Measurements from ENCODE around the gene DIP2C. TPM values are rescaled to one million over a fixed set of nuclear protein-coding genes. Genes with fewer than 3 reads are reported as not detected.
"Not testable (repeated sequence)": the region's sequence is repeated elsewhere in the genome, so short reads cannot be mapped to it uniquely, and the experiment has no call there.

The DIP2C gene
- total and polyA plus RNA-seq, 3 experiments from 2014 or later, result 0.44 to 1.1 (median 0.55) TPM

DNA sequence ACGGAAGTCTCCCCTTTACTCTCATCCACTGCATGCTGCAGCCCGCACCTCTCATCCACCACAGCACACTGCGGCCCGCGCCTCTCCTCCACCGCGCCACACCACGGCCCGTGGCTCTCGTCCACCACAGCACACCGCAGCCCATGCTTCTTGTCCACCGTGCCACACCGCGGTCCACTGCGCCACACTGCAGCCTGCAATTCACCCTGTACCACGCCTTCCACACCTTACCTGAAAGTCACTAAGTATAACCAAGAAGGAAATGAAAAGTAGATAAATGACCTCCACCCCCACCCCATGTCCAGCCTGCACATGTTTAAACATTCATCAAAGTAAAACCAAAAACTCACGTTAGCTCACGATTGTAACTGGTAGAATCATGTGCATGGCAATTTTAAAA, 176.1 kb downstream of the DIP2C start:
- Mint-ChIP-seq H3K27me3 (peaks cover 9 to 10% of the 10 kb centered on the region in 2 donors), H3K27ac (peak overlapping the region in 3 of 8 donors; percentile 8 to 33 (median 9)), H3K4me3 (peak overlapping the region in 6 of 7 donors; percentile 1 to 80 (median 66)), H3K9me3 (no peaks in the 10 kb centered on the region), H3K4me1 (peaks cover 10 to 29% (median 21%) of the 10 kb centered on the region in 3 donors), H3K36me3 (no peaks in the 10 kb centered on the region)
- H3K27me3 ChIP-seq (ENCODE audit: insufficient read depth, low read length, poor library complexity, severe bottlenecking), result no peaks in the 10 kb centered on the region
- H3K9me3 ChIP-seq (ENCODE audit: low read length), result no peaks in the 10 kb centered on the region
- no peak for DNase-seq
- no peaks in the 10 kb centered on the region for H3K36me3 ChIP-seq (ENCODE audit: insufficient read depth, low read length)
- H3K4me3 ChIP-seq (ENCODE audit: low read length), result no peak overlapping the region
- POLR2A ChIA-PET, result no interaction called here
- H3K27ac ChIP-seq (ENCODE audit: low read depth, low read length), result no peak overlapping the region
- CTCF ChIA-PET, result interaction anchor here (0.6 kb wide), 1 partner anchor 1595 kb away, joined by 3 read pairs; no protein-coding TSS in a partner anchor
- H3K4me1 ChIP-seq (ENCODE audit: insufficient read depth, low read length), result peaks cover 7% of the 10 kb centered on the region

DNA sequence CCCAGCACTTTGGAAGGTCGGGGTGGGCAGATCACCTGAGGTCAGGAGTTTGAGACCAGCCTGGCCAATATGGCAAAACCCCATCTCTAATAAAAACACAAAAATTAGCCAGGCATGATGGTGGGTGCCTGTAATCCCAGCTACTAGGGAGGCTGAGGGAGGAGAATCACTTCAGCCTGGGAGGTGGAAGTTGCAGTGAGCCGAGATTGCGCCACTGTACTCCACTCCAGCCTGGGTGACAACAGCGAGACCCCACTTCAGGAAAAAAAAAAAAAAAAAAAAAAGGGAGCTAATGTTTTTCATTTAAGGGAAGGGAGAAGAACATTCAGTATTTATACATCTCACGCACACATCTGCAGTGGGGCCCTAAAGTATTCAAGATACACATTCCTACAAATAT, 176.8 kb downstream of the DIP2C start:
- H3K4me1 ChIP-seq (ENCODE audit: insufficient read depth, low read length); H3K27ac Mint-ChIP-seq; H3K4me3 Mint-ChIP-seq; H3K9me3 Mint-ChIP-seq; H3K36me3 ChIP-seq (ENCODE audit: insufficient read depth, low read length); H3K27me3 ChIP-seq (ENCODE audit: insufficient read depth, low read length, poor library complexity, severe bottlenecking); H3K27ac ChIP-seq (ENCODE audit: low read depth, low read length); DNase-seq; H3K4me3 ChIP-seq (ENCODE audit: low read length); POLR2A ChIA-PET; H3K36me3 Mint-ChIP-seq; H3K9me3 ChIP-seq (ENCODE audit: low read length): not testable (repeated sequence)
- Mint-ChIP-seq H3K4me1 (peaks cover 10 to 29% (median 21%) of the 10 kb centered on the region in 3 donors), H3K27me3 (peaks cover 7 to 11% of the 10 kb centered on the region in 2 donors)
- CTCF ChIA-PET, result interaction anchor here (0.6 kb wide), 1 partner anchor 1596 kb away, joined by 3 read pairs; no protein-coding TSS in a partner anchor

DNA sequence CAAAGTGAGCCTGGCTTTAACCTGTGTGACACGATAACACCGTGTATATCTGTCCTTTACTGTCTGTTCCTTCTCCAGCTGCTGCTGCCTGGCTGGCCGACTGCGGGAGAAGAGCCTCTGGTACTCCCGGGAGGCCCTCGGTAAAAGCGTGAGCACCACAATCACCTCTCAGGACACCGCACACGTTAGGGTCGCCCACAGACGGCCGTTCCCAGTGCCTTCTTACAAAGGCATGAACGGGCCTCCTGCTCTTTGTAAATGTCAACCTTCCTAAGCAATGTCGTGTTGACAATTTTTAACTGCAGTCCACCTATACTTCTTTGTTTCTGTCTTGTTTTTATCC, 177.6 kb downstream of the DIP2C start:
- H3K27me3 Mint-ChIP-seq, result peaks cover 7 to 9% of the 10 kb centered on the region in 2 donors
- H3K4me3 ChIP-seq (ENCODE audit: low read length), result no peak overlapping the region
- DNase-seq, result no peak
- H3K27ac Mint-ChIP-seq, result no peak overlapping the region
- H3K27ac ChIP-seq (ENCODE audit: low read depth, low read length), result no peak overlapping the region
- ChIA-PET POLR2A (no interaction called here), CTCF (interaction anchor here (1.0 kb wide), 1 partner anchor 10 kb away, joined by 3 read pairs; no protein-coding TSS in a partner anchor)
- no peaks in the 10 kb centered on the region for H3K36me3 ChIP-seq (ENCODE audit: insufficient read depth, low read length)
- peak overlapping the region in 1 of 7 donors; percentile 76 for H3K4me3 Mint-ChIP-seq
- peaks cover 10 to 29% (median 21%) of the 10 kb centered on the region in 3 donors for H3K4me1 Mint-ChIP-seq
- H3K4me1 ChIP-seq (ENCODE audit: insufficient read depth, low read length), result peaks cover 7% of the 10 kb centered on the region
- no peaks in the 10 kb centered on the region for H3K27me3 ChIP-seq (ENCODE audit: insufficient read depth, low read length, poor library complexity, severe bottlenecking)
- no peaks in the 10 kb centered on the region for H3K36me3 Mint-ChIP-seq
- no peaks in the 10 kb centered on the region for H3K9me3 Mint-ChIP-seq
- H3K9me3 ChIP-seq (ENCODE audit: low read length), result no peaks in the 10 kb centered on the region

DNA sequence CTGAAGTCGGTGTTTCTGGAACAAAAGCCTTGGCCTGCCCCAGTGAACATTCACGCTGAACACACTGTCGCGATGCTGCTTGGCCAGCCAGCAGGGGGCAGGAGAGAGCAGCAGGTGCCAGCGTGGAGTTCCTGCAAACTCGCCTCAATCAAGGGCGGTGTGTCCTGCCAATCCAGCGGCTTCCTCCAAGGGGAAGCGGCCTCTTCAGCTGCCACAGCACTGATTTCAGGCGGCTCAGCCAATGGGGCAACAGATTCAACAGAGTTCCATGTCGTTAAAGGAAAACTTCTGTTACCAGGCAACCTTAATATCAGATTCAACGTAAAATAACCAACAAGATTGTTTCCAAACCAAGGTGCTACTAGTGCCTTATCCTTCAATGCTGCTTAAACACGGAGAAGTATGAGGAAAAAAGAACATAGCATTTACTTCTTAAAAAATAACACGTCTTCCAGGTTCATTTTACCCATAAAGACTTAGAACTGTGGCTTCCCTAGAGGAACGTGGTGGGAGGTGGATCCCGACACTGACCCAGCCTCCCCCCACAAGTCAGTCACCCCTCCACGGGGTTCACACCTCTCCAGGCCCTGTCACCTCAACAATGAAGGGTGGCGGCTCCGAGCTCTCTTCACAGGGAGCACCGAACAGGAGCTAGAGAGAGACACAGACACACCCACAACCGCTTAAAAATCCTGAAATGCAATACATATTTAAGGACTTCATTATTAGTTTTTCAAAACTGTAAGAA, 178.2 kb downstream of the DIP2C start:
- peaks cover 10 to 29% (median 21%) of the 10 kb centered on the region in 3 donors for H3K4me1 Mint-ChIP-seq
- H3K27me3 Mint-ChIP-seq, result peaks cover 10 to 11% of the 10 kb centered on the region in 2 donors
- peak overlapping the region in 1 of 8 donors; percentile 14 for H3K27ac Mint-ChIP-seq
- Histone ChIP-seq H3K27ac (ENCODE audit: low read depth, low read length) (no peak overlapping the region), H3K4me3 (ENCODE audit: low read length) (no peak overlapping the region), H3K4me1 (ENCODE audit: insufficient read depth, low read length) (peaks cover 7% of the 10 kb centered on the region), H3K36me3 (ENCODE audit: insufficient read depth, low read length) (no peaks in the 10 kb centered on the region), H3K27me3 (ENCODE audit: insufficient read depth, low read length, poor library complexity, severe bottlenecking) (no peaks in the 10 kb centered on the region), H3K9me3 (ENCODE audit: low read length) (no peaks in the 10 kb centered on the region)
- peak overlapping the region in 3 of 7 donors; percentile 20 to 76 (median 38) for H3K4me3 Mint-ChIP-seq
- H3K36me3 Mint-ChIP-seq, result no peaks in the 10 kb centered on the region
- H3K9me3 Mint-ChIP-seq, result no peaks in the 10 kb centered on the region
- POLR2A ChIA-PET, result no interaction called here
- peak; percentile 55 to 78 (median 66) for DNase-seq
- CTCF ChIA-PET, result interaction anchor here (1.0 kb wide), 1 partner anchor 9 kb away, joined by 3 read pairs; no protein-coding TSS in a partner anchor

DNA sequence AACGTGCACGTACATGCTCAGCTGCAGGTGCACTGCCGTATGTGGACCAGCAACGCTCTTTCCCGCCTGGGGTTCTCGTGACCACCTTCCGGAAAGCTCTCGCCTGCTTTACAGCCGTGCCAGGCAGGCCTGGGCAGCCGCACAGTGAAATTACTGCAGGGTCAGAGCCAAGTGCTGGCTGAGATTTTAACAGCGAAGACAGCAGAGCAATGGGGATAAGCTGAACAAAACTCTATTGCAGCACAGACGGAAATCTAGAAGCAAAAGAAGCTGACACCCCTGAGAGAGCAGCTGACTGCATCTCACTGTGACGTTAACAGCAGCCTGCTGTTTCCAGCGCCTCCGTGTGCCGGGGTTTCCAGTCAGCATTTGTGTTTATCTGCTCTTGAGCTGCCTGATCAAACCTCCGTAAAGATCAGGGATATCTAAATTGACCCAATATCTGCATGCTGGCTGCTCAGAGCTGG, 179.0 kb downstream of the DIP2C start:
- peak overlapping the region in 1 of 8 donors; percentile 14 for H3K27ac Mint-ChIP-seq
- no peaks in the 10 kb centered on the region for H3K36me3 Mint-ChIP-seq
- H3K27me3 ChIP-seq (ENCODE audit: insufficient read depth, low read length, poor library complexity, severe bottlenecking), result no peaks in the 10 kb centered on the region
- no peak for DNase-seq
- peaks cover 10 to 24% (median 21%) of the 10 kb centered on the region in 3 donors for H3K4me1 Mint-ChIP-seq
- CTCF ChIA-PET, result no interaction called here
- H3K4me1 ChIP-seq (ENCODE audit: insufficient read depth, low read length), result peaks cover 7% of the 10 kb centered on the region
- H3K9me3 ChIP-seq (ENCODE audit: low read length), result no peaks in the 10 kb centered on the region
- no peak overlapping the region for H3K4me3 Mint-ChIP-seq
- POLR2A ChIA-PET, result no interaction called here
- H3K27ac ChIP-seq (ENCODE audit: low read depth, low read length), result no peak overlapping the region
- no peaks in the 10 kb centered on the region for H3K36me3 ChIP-seq (ENCODE audit: insufficient read depth, low read length)
- no peaks in the 10 kb centered on the region for H3K9me3 Mint-ChIP-seq
- no peak overlapping the region for H3K4me3 ChIP-seq (ENCODE audit: low read length)
- peaks cover 10 to 15% of the 10 kb centered on the region in 2 donors for H3K27me3 Mint-ChIP-seq

DNA sequence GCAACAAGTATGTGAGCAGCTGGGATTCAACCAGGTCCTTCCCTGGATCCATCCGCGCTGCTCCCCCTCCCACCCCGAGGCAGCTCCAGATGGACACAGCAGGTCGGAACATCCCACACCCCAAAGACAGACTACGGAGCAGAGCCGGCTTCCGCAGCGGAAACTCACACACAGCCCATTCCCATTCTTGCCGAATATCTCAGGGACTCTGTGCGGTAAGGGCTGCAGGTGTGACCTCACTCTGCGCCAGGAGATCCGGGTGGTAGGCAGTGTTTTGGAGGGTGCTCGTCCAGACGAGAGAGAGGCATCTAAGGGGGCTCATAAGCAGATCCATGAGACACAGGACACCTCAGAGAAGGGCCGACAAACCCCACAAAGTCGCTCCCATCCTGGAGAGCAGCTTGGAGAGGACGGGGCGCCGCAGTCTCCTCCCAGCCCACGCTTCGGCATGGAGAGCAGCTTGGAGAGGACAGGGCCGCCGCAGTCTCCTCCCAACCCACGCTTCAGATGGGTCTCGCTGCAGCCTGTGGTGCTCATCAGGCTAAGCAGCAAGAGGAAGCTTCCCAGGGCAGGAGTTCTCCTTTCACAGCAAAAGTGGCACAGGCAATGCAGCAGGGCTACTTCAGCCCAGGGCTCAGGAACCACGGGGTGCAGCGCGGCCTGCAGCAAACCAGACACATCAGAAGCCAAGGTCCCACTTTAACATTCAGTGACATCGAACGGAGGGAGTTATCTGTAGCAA, 179.9 kb downstream of the DIP2C start:
- DNase-seq, result no peak
- Mint-ChIP-seq H3K4me1 (peaks cover 10 to 24% (median 21%) of the 10 kb centered on the region in 3 donors), H3K27me3 (peaks cover 15 to 25% of the 10 kb centered on the region in 2 donors), H3K4me3 (no peak overlapping the region), H3K36me3 (no peaks in the 10 kb centered on the region), H3K9me3 (no peaks in the 10 kb centered on the region), H3K27ac (peak overlapping the region in 1 of 8 donors; percentile 23)
- Histone ChIP-seq H3K4me1 (ENCODE audit: insufficient read depth, low read length) (peaks cover 7% of the 10 kb centered on the region), H3K27me3 (ENCODE audit: insufficient read depth, low read length, poor library complexity, severe bottlenecking) (peaks cover 5% of the 10 kb centered on the region), H3K27ac (ENCODE audit: low read depth, low read length) (no peak overlapping the region), H3K9me3 (ENCODE audit: low read length) (no peaks in the 10 kb centered on the region), H3K36me3 (ENCODE audit: insufficient read depth, low read length) (no peaks in the 10 kb centered on the region), H3K4me3 (ENCODE audit: low read length) (no peak overlapping the region)
- ChIA-PET CTCF (no interaction called here), POLR2A (no interaction called here)

DNA sequence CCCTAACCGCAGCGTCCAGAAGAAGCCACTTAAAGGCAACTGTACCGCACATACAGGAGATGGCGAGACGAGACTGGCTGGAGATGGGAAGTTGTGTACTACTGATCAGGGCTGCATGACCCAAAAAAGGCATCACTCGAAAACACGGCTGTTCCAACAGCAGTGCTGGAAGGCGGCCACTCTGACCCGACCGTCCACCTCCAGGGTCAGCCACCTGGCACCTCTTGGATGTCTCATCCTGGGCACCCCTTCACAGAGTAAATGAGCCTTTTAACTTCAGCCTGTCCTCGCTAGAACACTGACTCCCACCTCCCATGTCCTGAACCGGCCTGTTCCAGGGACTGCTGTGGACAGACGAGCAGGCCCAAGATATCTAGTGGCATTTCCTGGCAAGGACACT, 180.7 kb downstream of the DIP2C start:
- H3K27me3 Mint-ChIP-seq, result peaks cover 20 to 25% of the 10 kb centered on the region in 2 donors
- peaks cover 5% of the 10 kb centered on the region for H3K27me3 ChIP-seq (ENCODE audit: insufficient read depth, low read length, poor library complexity, severe bottlenecking)
- peaks cover 7% of the 10 kb centered on the region for H3K4me1 ChIP-seq (ENCODE audit: insufficient read depth, low read length)
- H3K27ac Mint-ChIP-seq, result peak overlapping the region in 1 of 8 donors; percentile 23
- H3K27ac ChIP-seq (ENCODE audit: low read depth, low read length), result no peak overlapping the region
- peaks cover 10 to 23% (median 21%) of the 10 kb centered on the region in 3 donors for H3K4me1 Mint-ChIP-seq
- no peak for DNase-seq
- ChIA-PET CTCF (no interaction called here), POLR2A (no interaction called here)
- H3K9me3 ChIP-seq (ENCODE audit: low read length), result no peaks in the 10 kb centered on the region
- no peaks in the 10 kb centered on the region for H3K9me3 Mint-ChIP-seq
- no peaks in the 10 kb centered on the region for H3K36me3 Mint-ChIP-seq
- H3K4me3 Mint-ChIP-seq, result no peak overlapping the region
- no peaks in the 10 kb centered on the region for H3K36me3 ChIP-seq (ENCODE audit: insufficient read depth, low read length)
- no peak overlapping the region for H3K4me3 ChIP-seq (ENCODE audit: low read length)

DNA sequence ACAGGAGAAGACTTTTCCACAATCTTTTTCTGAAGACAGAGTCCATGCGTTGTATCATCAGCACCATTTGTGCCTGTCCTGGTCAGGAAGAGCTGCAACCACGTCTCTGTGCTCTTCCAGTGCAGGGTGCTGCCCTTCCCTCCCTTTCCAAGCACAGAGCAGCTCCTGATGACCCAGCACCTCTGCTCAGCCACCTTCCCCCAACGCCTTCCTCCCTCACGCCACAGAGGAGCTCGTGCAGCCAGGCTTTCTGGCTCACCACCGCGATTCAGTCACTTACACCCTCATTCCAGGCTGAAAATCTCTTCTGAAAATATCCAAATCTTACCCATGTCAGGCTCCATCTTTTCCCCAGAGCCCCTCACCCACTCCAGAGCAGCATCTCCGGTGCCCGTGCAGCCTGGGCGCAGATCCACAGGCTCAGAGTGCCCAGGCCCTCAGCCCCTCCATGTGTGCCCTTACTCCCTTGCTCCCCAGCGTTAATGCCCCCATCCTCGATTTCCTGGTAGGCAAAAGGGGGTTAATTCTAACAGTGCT, 181.5 kb downstream of the DIP2C start:
- Mint-ChIP-seq H3K27ac (peak overlapping the region in 1 of 8 donors; percentile 51), H3K4me3 (peak overlapping the region in 2 of 7 donors; percentile 35 to 46), H3K4me1 (peaks cover 9 to 15% (median 15%) of the 10 kb centered on the region in 3 donors), H3K9me3 (no peaks in the 10 kb centered on the region), H3K36me3 (no peaks in the 10 kb centered on the region), H3K27me3 (peaks cover 25 to 28% of the 10 kb centered on the region in 2 donors)
- Histone ChIP-seq H3K36me3 (ENCODE audit: insufficient read depth, low read length) (no peaks in the 10 kb centered on the region), H3K4me3 (ENCODE audit: low read length) (no peak overlapping the region), H3K27ac (ENCODE audit: low read depth, low read length) (no peak overlapping the region), H3K27me3 (ENCODE audit: insufficient read depth, low read length, poor library complexity, severe bottlenecking) (peaks cover 5% of the 10 kb centered on the region), H3K4me1 (ENCODE audit: insufficient read depth, low read length) (peaks cover 7% of the 10 kb centered on the region), H3K9me3 (ENCODE audit: low read length) (no peaks in the 10 kb centered on the region)
- CTCF ChIA-PET, result no interaction called here
- POLR2A ChIA-PET, result no interaction called here
- DNase-seq, result no peak

Data from CD8-positive, alpha-beta memory T cell (primary cell).